K562 (cell line): ENCODE measurements around the gene ORAI3. TPM values are rescaled to one million over a fixed set of nuclear protein-coding genes. Genes with fewer than 3 reads are reported as not detected.
A peak's percentile ranks its signal among the peaks of the same experiment; 100 is the strongest.

Experiments used
- HMGXB4 ChIP-seq: sonication (generic); formaldehyde crosslinking; IDR thresholded peaks from 2 replicates; pipeline ENCODE4 v1.8.1; 2023; ENCODE audit warnings: mild to moderate bottlenecking, missing genetic modification reagents
- HOXB6 ChIP-seq: fragments of 250-450 bp; sonication (Bioruptor Pico); IDR thresholded peaks from 2 replicates; pipeline ENCODE4 v1.5.1; 2022; ENCODE audit warnings: mild to moderate bottlenecking, borderline replicate concordance
- JUN ChIP-seq, 2 experiments: sonication (generic) in 1 of 2; formaldehyde crosslinking in 1 of 2; IDR thresholded peaks; 2 replicates each; pipeline versions ENCODE4 v1.6.1 to v1.8.0; 2012 to 2022; ENCODE audit warnings: borderline replicate concordance in 2 of 2, mild to moderate bottlenecking in 2 of 2, improper control_type of control experiment in 1 of 2, low read depth in 1 of 2, low read length in 1 of 2, missing genetic modification reagents in 1 of 2
- KAT7 ChIP-seq: sonication (generic); formaldehyde crosslinking; IDR thresholded peaks from 2 replicates; pipeline ENCODE4 v1.8.0; 2022; ENCODE audit warnings: missing genetic modification reagents, mild to moderate bottlenecking, borderline replicate concordance
- LARP7 ChIP-seq: fragments of 450-650 bp; IDR thresholded peaks from 2 replicates; pipeline ENCODE4 v1.6.1; 2016
- MYC ChIP-seq, 2 experiments: fragments of 250-450 bp in 1 of 2; sonication (Bioruptor Pico) in 1 of 2; IDR thresholded peaks; 2 replicates each; pipeline versions ENCODE4 v1.5.1 to v1.6.1; 2012 to 2021; ENCODE audit warnings: low read depth in 2 of 2, borderline replicate concordance in 1 of 2, improper control_type of control experiment in 1 of 2, low read length in 1 of 2, mild to moderate bottlenecking in 1 of 2, moderate library complexity in 1 of 2
- NFRKB ChIP-seq: fragments of 450-650 bp; IDR thresholded peaks from 2 replicates; pipeline ENCODE4 v1.6.1; 2016; ENCODE audit warnings: low read depth
- NFXL1 ChIP-seq: fragments of 450-650 bp; formaldehyde crosslinking; IDR thresholded peaks from 2 replicates; pipeline ENCODE4 v1.4.0; 2021; ENCODE audit warnings: mild to moderate bottlenecking
- SAFB2 ChIP-seq: fragments of 200-400 bp; formaldehyde crosslinking; IDR thresholded peaks from 2 replicates; pipeline ENCODE4 v1.6.1; 2018; ENCODE audit warnings: borderline replicate concordance, low read length, low read depth, moderate library complexity; ENCODE audit not compliant: severe bottlenecking
- SIN3A ChIP-seq, 2 experiments: fragments of 150-350 bp in 1 of 2; IDR thresholded peaks; 2 replicates each; pipeline ENCODE4 v1.6.1; 2011 to 2016; ENCODE audit warnings: borderline replicate concordance in 2 of 2, low read depth in 2 of 2, low read length in 2 of 2, mild to moderate bottlenecking in 2 of 2, moderate library complexity in 2 of 2; ENCODE audit not compliant: control insufficient read depth in 1 of 2
- TAF1 ChIP-seq: IDR thresholded peaks from 2 replicates; pipeline ENCODE4 v1.6.1; 2011; ENCODE audit warnings: mild to moderate bottlenecking, low read length, moderate library complexity; ENCODE audit not compliant: insufficient read depth, control insufficient read depth, severe bottlenecking; ENCODE audit errors: extremely low read depth
- TBP ChIP-seq: optimal IDR thresholded peaks from 2 replicates; pipeline ENCODE3; 2011; ENCODE audit warnings: low read depth, low read length, improper control_type of control experiment
- TCF7L2 ChIP-seq: fragments of 150-350 bp; IDR thresholded peaks from 2 replicates; pipeline ENCODE4 v1.6.1; 2016; ENCODE audit warnings: low read depth, mild to moderate bottlenecking, low read length, moderate library complexity
- VEZF1 ChIP-seq: fragments of 200-800 bp; sonication (Bioruptor generic); IDR thresholded peaks from 2 replicates; pipeline ENCODE4 v1.6.1; 2017; ENCODE audit warnings: missing genetic modification characterization, missing compliant biosample characterization
- polyA plus RNA-seq, 8 experiments: library from polyadenylated mRNA; depleted of rRNA in 4 of 8; stranded (reverse) in 5 of 8; unstranded in 3 of 8; fragments of >200 nt; fragmentation: Nextera tagmentation in 2 of 8; fragmentation: Illumina TruSeq in 1 of 8; extraction: Ambion mirVana in 2 of 8; extraction: Trizol in 1 of 8; gene quantifications; 2 replicates each; pipeline versions ENCODE4 v1.2.1 to v1.2.3, GENCODE V29; 2011 to 2014; ENCODE audit warnings: inconsistent platforms in 1 of 8, missing spikeins in 1 of 8
- total RNA-seq, 7 experiments: library from RNA; depleted of rRNA in 6 of 7; stranded (reverse); fragments of >200 nt in 6 of 7; fragmentation: Illumina TruSeq in 2 of 7; extraction: Trizol in 2 of 7; gene quantifications; 2 replicates each; pipeline versions ENCODE4 v1.2.1 to v1.2.3, GENCODE V29; 2011 to 2021; ENCODE audit warnings: low replicate concordance in 1 of 7
- TF ChIP-seq, protein P1 (sequence below), 2 experiments: fragments of 450-650 bp; IDR thresholded peaks; 2 replicates each; pipeline ENCODE4 v1.6.1; 2018; ENCODE audit warnings: mild to moderate bottlenecking in 2 of 2, low read depth in 1 of 2; ENCODE audit not compliant: partially characterized antibody in 2 of 2
- TF ChIP-seq, protein P2 (sequence below): fragments of 450-650 bp; IDR thresholded peaks from 2 replicates; pipeline ENCODE4 v1.6.1; 2017; ENCODE audit warnings: mild to moderate bottlenecking, moderate library complexity

The ORAI3 gene
- total and polyA plus RNA-seq, 9 of the 15 experiments (the other 6 are each of a cell fraction or from before 2014, with no cell fraction given), result 4.9 to 23.3 (median 14.1) TPM

DNA sequence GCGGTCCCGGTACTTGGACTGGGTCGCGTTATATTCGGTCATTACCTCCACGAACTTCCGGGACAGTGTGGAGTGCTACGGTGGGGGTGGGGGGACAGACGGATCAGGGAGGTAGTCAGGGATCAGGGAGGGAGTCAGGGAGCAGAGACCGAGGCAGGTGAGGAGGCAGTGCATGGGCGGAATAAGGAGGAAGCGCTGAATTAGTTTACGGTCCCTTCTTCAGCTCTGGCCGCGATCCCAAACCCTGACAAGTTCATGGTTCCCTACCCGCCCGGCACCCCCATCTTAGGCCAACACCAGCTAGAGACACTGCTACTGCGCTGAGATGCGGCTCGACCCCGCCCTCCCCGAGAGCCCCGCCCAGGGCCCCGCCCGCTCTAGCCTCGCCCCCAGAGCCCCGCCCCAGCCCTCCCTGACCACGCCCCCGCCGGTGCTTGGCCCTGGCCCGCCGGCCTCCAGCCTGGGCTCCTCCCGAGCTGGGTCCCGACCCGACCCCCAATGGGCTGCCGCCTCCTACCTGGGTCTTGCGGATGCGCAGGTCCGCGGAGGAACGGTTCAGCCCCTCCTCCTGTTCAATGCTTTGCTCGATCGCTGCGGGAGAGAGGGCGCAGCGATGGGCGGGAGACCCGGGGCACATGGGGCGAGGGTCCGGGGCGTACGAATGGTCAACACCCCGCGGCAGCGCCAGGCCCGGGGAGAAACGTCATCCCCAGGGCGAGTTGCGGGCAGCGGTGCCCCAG is 48.3 kb downstream of the ORAI3 start (continued):
- peak; percentile 89; the same call in 1 of the 2 replicates for TF ChIP-seq NFRKB
- peak; percentile 73 for TF ChIP-seq VEZF1 (CRISPR knock-in tag)
- peak in 1 of 2 experiments; percentile 36; a peak in 1 of 4 replicates for TF ChIP-seq SIN3A (IDR thresholded peaks at IDR 0.05; ENCODE audit: borderline replicate concordance in 2 of 2, control insufficient read depth in 1 of 2, low read depth in 2 of 2, low read length in 2 of 2)
- no peak for TF ChIP-seq SAFB2
- peak; percentile 55; the same call in 1 of the 2 replicates for TF ChIP-seq MYC (IDR thresholded peaks at IDR 0.05; ENCODE audit: low read depth, low read length)
- no peak for TF ChIP-seq MYC (CRISPR knock-in tag; IDR thresholded peaks at IDR 0.05; ENCODE audit: borderline replicate concordance, low read depth)
- TF ChIP-seq TBP, result peak; percentile 68
- TF ChIP-seq KAT7 (CRISPR knock-in tag), result 0 out of 2 replicates have a peak, but pooled peaks have one; percentile 29
- TF ChIP-seq HMGXB4 (CRISPR knock-in tag), result no peak
- no peak for TF ChIP-seq NFXL1 (CRISPR knock-in tag)
- peak; percentile 92 for TF ChIP-seq LARP7
- TF ChIP-seq HOXB6 (CRISPR knock-in tag), result no peak
- TF ChIP-seq JUN (IDR thresholded peaks at IDR 0.05; ENCODE audit: borderline replicate concordance, low read depth, low read length), result no peak
- TF ChIP-seq JUN (CRISPR knock-in tag; IDR thresholded peaks at IDR 0.05; ENCODE audit: borderline replicate concordance), result no peak
- TF ChIP-seq, protein P1, sequence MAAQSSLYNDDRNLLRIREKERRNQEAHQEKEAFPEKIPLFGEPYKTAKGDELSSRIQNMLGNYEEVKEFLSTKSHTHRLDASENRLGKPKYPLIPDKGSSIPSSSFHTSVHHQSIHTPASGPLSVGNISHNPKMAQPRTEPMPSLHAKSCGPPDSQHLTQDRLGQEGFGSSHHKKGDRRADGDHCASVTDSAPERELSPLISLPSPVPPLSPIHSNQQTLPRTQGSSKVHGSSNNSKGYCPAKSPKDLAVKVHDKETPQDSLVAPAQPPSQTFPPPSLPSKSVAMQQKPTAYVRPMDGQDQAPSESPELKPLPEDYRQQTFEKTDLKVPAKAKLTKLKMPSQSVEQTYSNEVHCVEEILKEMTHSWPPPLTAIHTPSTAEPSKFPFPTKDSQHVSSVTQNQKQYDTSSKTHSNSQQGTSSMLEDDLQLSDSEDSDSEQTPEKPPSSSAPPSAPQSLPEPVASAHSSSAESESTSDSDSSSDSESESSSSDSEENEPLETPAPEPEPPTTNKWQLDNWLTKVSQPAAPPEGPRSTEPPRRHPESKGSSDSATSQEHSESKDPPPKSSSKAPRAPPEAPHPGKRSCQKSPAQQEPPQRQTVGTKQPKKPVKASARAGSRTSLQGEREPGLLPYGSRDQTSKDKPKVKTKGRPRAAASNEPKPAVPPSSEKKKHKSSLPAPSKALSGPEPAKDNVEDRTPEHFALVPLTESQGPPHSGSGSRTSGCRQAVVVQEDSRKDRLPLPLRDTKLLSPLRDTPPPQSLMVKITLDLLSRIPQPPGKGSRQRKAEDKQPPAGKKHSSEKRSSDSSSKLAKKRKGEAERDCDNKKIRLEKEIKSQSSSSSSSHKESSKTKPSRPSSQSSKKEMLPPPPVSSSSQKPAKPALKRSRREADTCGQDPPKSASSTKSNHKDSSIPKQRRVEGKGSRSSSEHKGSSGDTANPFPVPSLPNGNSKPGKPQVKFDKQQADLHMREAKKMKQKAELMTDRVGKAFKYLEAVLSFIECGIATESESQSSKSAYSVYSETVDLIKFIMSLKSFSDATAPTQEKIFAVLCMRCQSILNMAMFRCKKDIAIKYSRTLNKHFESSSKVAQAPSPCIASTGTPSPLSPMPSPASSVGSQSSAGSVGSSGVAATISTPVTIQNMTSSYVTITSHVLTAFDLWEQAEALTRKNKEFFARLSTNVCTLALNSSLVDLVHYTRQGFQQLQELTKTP (IDR thresholded peaks at IDR 0.05; ENCODE audit: low read depth in 1 of 2, partially characterized antibody in 2 of 2), result peak in 1 of 2 experiments; percentile 56
- TF ChIP-seq TCF7L2, result no peak
- TF ChIP-seq, protein P2, sequence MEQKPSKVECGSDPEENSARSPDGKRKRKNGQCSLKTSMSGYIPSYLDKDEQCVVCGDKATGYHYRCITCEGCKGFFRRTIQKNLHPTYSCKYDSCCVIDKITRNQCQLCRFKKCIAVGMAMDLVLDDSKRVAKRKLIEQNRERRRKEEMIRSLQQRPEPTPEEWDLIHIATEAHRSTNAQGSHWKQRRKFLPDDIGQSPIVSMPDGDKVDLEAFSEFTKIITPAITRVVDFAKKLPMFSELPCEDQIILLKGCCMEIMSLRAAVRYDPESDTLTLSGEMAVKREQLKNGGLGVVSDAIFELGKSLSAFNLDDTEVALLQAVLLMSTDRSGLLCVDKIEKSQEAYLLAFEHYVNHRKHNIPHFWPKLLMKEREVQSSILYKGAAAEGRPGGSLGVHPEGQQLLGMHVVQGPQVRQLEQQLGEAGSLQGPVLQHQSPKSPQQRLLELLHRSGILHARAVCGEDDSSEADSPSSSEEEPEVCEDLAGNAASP, result no peak
- TF ChIP-seq TAF1, result peak; percentile 38
